Tibial artery (tissue), 4 donors: Measurements from ENCODE around the gene CREG1.

Experiments
- DNase-seq, 2 donors: peaks; one replicate each; pipeline ENCODE4 v3.0.0-alpha.2; 2019
- H3K27ac ChIP-seq, 2 donors: fragments of 200-600 bp; sonication (generic) in 1 of 2; 1 replicate in 1 of 2; 2 replicates in 1 of 2; pipeline ENCODE4 v1.5.1; 2018 to 2019; ENCODE audit warnings: mild to moderate bottlenecking in 1 of 2
- H3K27me3 ChIP-seq, 2 donors: fragments of 200-600 bp; sonication (generic) in 1 of 2; one replicate each; pipeline versions ENCODE4 v1.5.1 to v1.6.0; 2016 to 2019
- H3K36me3 ChIP-seq, 3 donors: fragments of 200-600 bp; sonication (generic) in 2 of 3; one replicate each; pipeline ENCODE4 v1.5.1; 2016 to 2019; ENCODE audit warnings: mild to moderate bottlenecking in 2 of 3
- H3K4me1 ChIP-seq, 4 donors: fragments of 200-600 bp; sonication (generic) in 2 of 4; 1 replicate in 3 of 4; 2 replicates in 1 of 4; pipeline ENCODE4 v1.5.1; 2016 to 2019
- H3K4me3 ChIP-seq, 2 donors: fragments of 200-600 bp; sonication (generic) in 1 of 2; 1 replicate in 1 of 2; 2 replicates in 1 of 2; pipeline ENCODE4 v1.5.1; 2018 to 2019; ENCODE audit warnings: mild to moderate bottlenecking in 2 of 2
- H3K9me3 ChIP-seq, 3 donors: fragments of 200-600 bp; sonication (generic) in 1 of 3; one replicate each; pipeline ENCODE4 v1.5.1; 2016 to 2019
- CTCF ChIP-seq, 2 experiments: fragments of 200-600 bp in 1 of 2; fragments of 450-650 bp in 1 of 2; IDR thresholded peaks; one replicate each; pipeline ENCODE4 v1.5.1; 2017 to 2019; ENCODE audit warnings: antibody characterized with exemption in 2 of 2, mild to moderate bottlenecking in 1 of 2, moderate library complexity in 1 of 2
- intact Hi-C: fragments of 100-400 bp; cut with DNase I; formaldehyde crosslinking; loops from one replicate; pipeline ENCODE4 v1.15.0; 2023; ENCODE audit warnings: low total_unique reads

The CREG1 gene

GRCh38 chr1:167511374-167511986 lies 42.1 kb downstream of the CREG1 start:
- Histone ChIP-seq H3K9me3 (no peaks in the 10 kb centered on the region), H3K27me3 (peaks cover 0 to 3% of the 10 kb centered on the region in 2 donors), H3K27ac (no peak overlapping the region), H3K4me1 (no peaks in the 10 kb centered on the region), H3K4me3 (no peak overlapping the region), H3K36me3 (no peaks in the 10 kb centered on the region)
- intact Hi-C loops, result no loop called here
- DNase-seq, result no peak
- TF ChIP-seq CTCF (IDR thresholded peaks at IDR 0.05), result no peak

GRCh38 chr1:167510881-167511280 lies 42.7 kb downstream of the CREG1 start:
- TF ChIP-seq CTCF (IDR thresholded peaks at IDR 0.05), result no peak
- Histone ChIP-seq H3K27ac (no peak overlapping the region), H3K4me1 (no peaks in the 10 kb centered on the region), H3K36me3 (no peaks in the 10 kb centered on the region), H3K4me3 (no peak overlapping the region), H3K9me3 (no peaks in the 10 kb centered on the region), H3K27me3 (peaks cover 0 to 3% of the 10 kb centered on the region in 2 donors)
- no peak for DNase-seq
- intact Hi-C loops, result no loop called here

GRCh38 chr1:167510244-167510643 lies 43.3 kb downstream of the CREG1 start:
- Histone ChIP-seq H3K27ac (no peak overlapping the region), H3K9me3 (no peaks in the 10 kb centered on the region), H3K4me3 (no peak overlapping the region), H3K36me3 (no peaks in the 10 kb centered on the region), H3K4me1 (no peaks in the 10 kb centered on the region), H3K27me3 (peaks cover 0 to 3% of the 10 kb centered on the region in 2 donors)
- no peak for TF ChIP-seq CTCF (IDR thresholded peaks at IDR 0.05)
- no peak for DNase-seq
- intact Hi-C loops, result no loop called here

- Histone ChIP-seq H3K4me3 (no peak overlapping the region), H3K4me1 (no peaks in the 10 kb centered on the region), H3K36me3 (no peaks in the 10 kb centered on the region), H3K27ac (no peak overlapping the region), H3K27me3 (peaks cover 0 to 3% of the 10 kb centered on the region in 2 donors), H3K9me3 (no peaks in the 10 kb centered on the region)
- no peak for TF ChIP-seq CTCF (IDR thresholded peaks at IDR 0.05)
- no peak for DNase-seq
- intact Hi-C loops, result no loop called here
These were observed 44.0 kb downstream of the CREG1 start for GRCh38 chr1:167509587-167509986.

GRCh38 chr1:167507719-167508118 lies 45.8 kb downstream of the CREG1 start:
- no peak for TF ChIP-seq CTCF (IDR thresholded peaks at IDR 0.05)
- Histone ChIP-seq H3K27me3 (no peaks in the 10 kb centered on the region), H3K36me3 (no peaks in the 10 kb centered on the region), H3K27ac (no peak overlapping the region), H3K4me3 (no peak overlapping the region), H3K4me1 (no peaks in the 10 kb centered on the region), H3K9me3 (no peaks in the 10 kb centered on the region)
- intact Hi-C loops, result no loop called here
- DNase-seq, result no peak

- Histone ChIP-seq H3K4me3 (no peak overlapping the region), H3K36me3 (no peaks in the 10 kb centered on the region), H3K27ac (no peak overlapping the region), H3K4me1 (no peaks in the 10 kb centered on the region), H3K9me3 (no peaks in the 10 kb centered on the region), H3K27me3 (no peaks in the 10 kb centered on the region)
- DNase-seq, result no peak
- intact Hi-C loops, result no loop called here
- TF ChIP-seq CTCF (IDR thresholded peaks at IDR 0.05), result no peak
These were observed 49.1 kb downstream of the CREG1 start for GRCh38 chr1:167504467-167504827.
